DOHH2 (cell line): ENCODE data around the gene ZDHHC9.

Experiments
- CTCF ChIP-seq: fragments of 200-600 bp; sonication (generic); IDR thresholded peaks from one replicate; pipeline ENCODE4 v1.5.1; 2014; ENCODE audit warnings: antibody characterized with exemption, mild to moderate bottlenecking, low read depth, low read length; ENCODE audit not compliant: poor library complexity, severe bottlenecking
- EZH2phosphoT487 ChIP-seq: fragments of 200-600 bp; sonication (generic); IDR thresholded peaks from 2 replicates; pipeline ENCODE4 v1.6.1; 2017; ENCODE audit warnings: borderline replicate concordance, mild to moderate bottlenecking, antibody characterized with exemption, low read length, moderate library complexity, mixed read lengths

GRCh38 chrX:129843209-129843458 is 552 bp downstream of the ZDHHC9 start:
- TF ChIP-seq CTCF (no peak), EZH2phosphoT487 (no peak)
